PC-3 (cell line): Measurements from ENCODE around the gene LTB.

Source experiments
- EZH2 ChIP-seq: fragments of 300-600 bp; sonication (generic); IDR thresholded peaks from one replicate; pipeline ENCODE4 v1.6.1; 2017; ENCODE audit warnings: antibody characterized with exemption, mild to moderate bottlenecking, low read length; ENCODE audit not compliant: unreplicated experiment
- EZH2phosphoT487 ChIP-seq: fragments of 300-600 bp; sonication (generic); IDR thresholded peaks from 2 replicates; pipeline ENCODE4 v1.6.1; 2018; ENCODE audit warnings: mild to moderate bottlenecking, antibody characterized with exemption, low read length, borderline replicate concordance
- TF ChIP-seq, protein P1 (sequence below): fragments of 300-600 bp; sonication (generic); conservative IDR thresholded peaks from 2 replicates; pipeline ENCODE4 v1.5.1; 2017; ENCODE audit warnings: antibody characterized with exemption, low read depth, mild to moderate bottlenecking, low read length

- TF ChIP-seq, protein P1, sequence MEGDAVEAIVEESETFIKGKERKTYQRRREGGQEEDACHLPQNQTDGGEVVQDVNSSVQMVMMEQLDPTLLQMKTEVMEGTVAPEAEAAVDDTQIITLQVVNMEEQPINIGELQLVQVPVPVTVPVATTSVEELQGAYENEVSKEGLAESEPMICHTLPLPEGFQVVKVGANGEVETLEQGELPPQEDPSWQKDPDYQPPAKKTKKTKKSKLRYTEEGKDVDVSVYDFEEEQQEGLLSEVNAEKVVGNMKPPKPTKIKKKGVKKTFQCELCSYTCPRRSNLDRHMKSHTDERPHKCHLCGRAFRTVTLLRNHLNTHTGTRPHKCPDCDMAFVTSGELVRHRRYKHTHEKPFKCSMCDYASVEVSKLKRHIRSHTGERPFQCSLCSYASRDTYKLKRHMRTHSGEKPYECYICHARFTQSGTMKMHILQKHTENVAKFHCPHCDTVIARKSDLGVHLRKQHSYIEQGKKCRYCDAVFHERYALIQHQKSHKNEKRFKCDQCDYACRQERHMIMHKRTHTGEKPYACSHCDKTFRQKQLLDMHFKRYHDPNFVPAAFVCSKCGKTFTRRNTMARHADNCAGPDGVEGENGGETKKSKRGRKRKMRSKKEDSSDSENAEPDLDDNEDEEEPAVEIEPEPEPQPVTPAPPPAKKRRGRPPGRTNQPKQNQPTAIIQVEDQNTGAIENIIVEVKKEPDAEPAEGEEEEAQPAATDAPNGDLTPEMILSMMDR = no peak
- TF ChIP-seq EZH2 (no peak), EZH2phosphoT487 (no peak)
These were observed 33.5 kb upstream of the LTB start for GRCh38 chr6:31615748-31616147.
